AG04449 (cell line): Measurements from ENCODE around the gene AP2B1.

ENCODE experiments used
- CTCF ChIA-PET: fragments of 350-600 bp; formaldehyde crosslinking; extraction: SDS; loops from one replicate; lab custom pipeline; 2021; ENCODE audit warnings: antibody characterized with exemption; lab: Yijun Ruan, JAX
- POLR2A ChIA-PET: fragments of 400-600, 350-600 bp; formaldehyde crosslinking; extraction: SDS; loops from one replicate; lab custom pipeline; 2020; ENCODE audit warnings: antibody characterized with exemption, inconsistent platforms; lab: Yijun Ruan, JAX
- DNase-seq: peaks from one replicate; pipeline ENCODE4 v3.0.0-alpha.2; 2010; ENCODE audit warnings: low read depth, low spot score
- H3K4me3 ChIP-seq: 2 replicates; pipeline ENCODE4 v1.5.1; 2011; ENCODE audit warnings: low read depth, mild to moderate bottlenecking, control low read depth, low read length
- CTCF ChIP-seq: IDR thresholded peaks from one replicate; pipeline ENCODE4 v1.5.1; 2011; ENCODE audit warnings: mild to moderate bottlenecking, moderate library complexity, low read length, control low read depth, inconsistent platforms; ENCODE audit not compliant: insufficient read depth; ENCODE audit errors: missing control alignments

The AP2B1 gene

GRCh38 chr17:35618628-35619027, 31.5 kb downstream of the AP2B1 start:
- no peak overlapping the region for H3K4me3 ChIP-seq
- no peak for TF ChIP-seq CTCF
- no peak for DNase-seq
- POLR2A ChIA-PET: no interaction called here
- CTCF ChIA-PET: interaction anchor here (0.7 to 10.8 kb wide), 7 partner anchors 14 to 186 kb away, joined by 3 to 565 read pairs (median 3); partner anchors contain the start of gene GAS2L2

- no peak for TF ChIP-seq CTCF
- POLR2A ChIA-PET: interaction anchor here (0.7 kb wide), 1 partner anchor 49 kb away, joined by 3 read pairs; no protein-coding TSS in a partner anchor
- no peak overlapping the region for H3K4me3 ChIP-seq
- CTCF ChIA-PET: interaction anchor here (0.8 to 9.7 kb wide), 4 partner anchors 9 to 183 kb away, joined by 3 to 81 read pairs (median 34); no protein-coding TSS in a partner anchor
- no peak for DNase-seq
Measured at GRCh38 chr17:35621768-35622167, 34.6 kb downstream of the AP2B1 start.

GRCh38 chr17:35627417-35627816, 40.3 kb downstream of the AP2B1 start:
- ChIA-PET POLR2A (no interaction called here), CTCF (interaction anchor here (0.6 to 9.7 kb wide), 3 partner anchors 14 to 122 kb away, joined by 3 to 81 read pairs (median 64); no protein-coding TSS in a partner anchor)
- no peak overlapping the region for H3K4me3 ChIP-seq
- TF ChIP-seq CTCF: no peak
- DNase-seq: no peak

- no peak overlapping the region for H3K4me3 ChIP-seq
- TF ChIP-seq CTCF: no peak
- ChIA-PET POLR2A (no interaction called here), CTCF (interaction anchor here (1.3 to 9.7 kb wide), 3 partner anchors 17 to 118 kb away, joined by 3 to 81 read pairs (median 64); no protein-coding TSS in a partner anchor)
- no peak for DNase-seq
Measured at GRCh38 chr17:35630530-35631148, 43.5 kb downstream of the AP2B1 start.

GRCh38 chr17:35641032-35641431, 53.9 kb downstream of the AP2B1 start:
- no peak for DNase-seq
- ChIA-PET POLR2A (no interaction called here), CTCF (interaction anchor here (0.6 to 2.0 kb wide), 4 partner anchors 15 to 107 kb away, joined by 3 to 10 read pairs (median 4); no protein-coding TSS in a partner anchor)
- no peak for TF ChIP-seq CTCF
- no peak overlapping the region for H3K4me3 ChIP-seq

GRCh38 chr17:35645923-35646322, 58.8 kb downstream of the AP2B1 start:
- CTCF ChIA-PET: no interaction called here
- no peak for TF ChIP-seq CTCF
- no peak overlapping the region for H3K4me3 ChIP-seq
- POLR2A ChIA-PET: no interaction called here
- DNase-seq: peak; percentile 14
